ENCODE measurements around the gene PEAK1. TPM values are rescaled to one million over a fixed set of nuclear protein-coding genes. Genes with fewer than 3 reads are reported as not detected.

Gene PEAK1
- total RNA-seq, 2 donors from 2014 or later: 44.2 to 59.8 TPM

GRCh38 chr15:77104155-77104554 is 315.7 kb downstream of the PEAK1 start:
- H3K9me3 ChIP-seq: no peaks in the 10 kb centered on the region
- no peaks in the 10 kb centered on the region for H3K36me3 ChIP-seq
- H3K4me3 ChIP-seq: no peak overlapping the region
- H3K4me1 ChIP-seq: peaks cover 0 to 32% of the 10 kb centered on the region in 2 donors
- no peaks in the 10 kb centered on the region for H3K27me3 ChIP-seq
- DNase-seq (ENCODE audit: low spot score): no peak
- H3K27ac ChIP-seq: no peak overlapping the region
- TF ChIP-seq CTCF (IDR thresholded peaks at IDR 0.05): no peak

GRCh38 chr15:77099741-77100463 is 320.0 kb downstream of the PEAK1 start:
- Histone ChIP-seq H3K4me1 (peaks cover 0 to 13% of the 10 kb centered on the region in 2 donors), H3K36me3 (no peaks in the 10 kb centered on the region), H3K9me3 (no peaks in the 10 kb centered on the region), H3K27ac (no peak overlapping the region), H3K4me3 (no peak overlapping the region), H3K27me3 (no peaks in the 10 kb centered on the region)
- DNase-seq (ENCODE audit: low spot score): no peak
- no peak for TF ChIP-seq CTCF (IDR thresholded peaks at IDR 0.05)

GRCh38 chr15:77098572-77098971 is 321.3 kb downstream of the PEAK1 start:
- TF ChIP-seq CTCF (IDR thresholded peaks at IDR 0.05): no peak
- H3K27me3 ChIP-seq: no peaks in the 10 kb centered on the region
- DNase-seq (ENCODE audit: low spot score): no peak
- H3K9me3 ChIP-seq: no peaks in the 10 kb centered on the region
- H3K27ac ChIP-seq: no peak overlapping the region
- H3K4me1 ChIP-seq: no peaks in the 10 kb centered on the region
- H3K4me3 ChIP-seq: no peak overlapping the region
- H3K36me3 ChIP-seq: no peaks in the 10 kb centered on the region

- Histone ChIP-seq H3K36me3 (no peaks in the 10 kb centered on the region), H3K4me1 (no peaks in the 10 kb centered on the region), H3K9me3 (no peaks in the 10 kb centered on the region), H3K27ac (no peak overlapping the region), H3K27me3 (no peaks in the 10 kb centered on the region), H3K4me3 (no peak overlapping the region)
- no peak for DNase-seq (ENCODE audit: low spot score)
- TF ChIP-seq CTCF (IDR thresholded peaks at IDR 0.05): no peak
Measured at GRCh38 chr15:77097921-77098320, 322.0 kb downstream of the PEAK1 start.

GRCh38 chr15:77097248-77097721 is 322.6 kb downstream of the PEAK1 start:
- no peak overlapping the region for H3K4me3 ChIP-seq
- no peaks in the 10 kb centered on the region for H3K27me3 ChIP-seq
- H3K36me3 ChIP-seq: no peaks in the 10 kb centered on the region
- H3K27ac ChIP-seq: no peak overlapping the region
- H3K4me1 ChIP-seq: no peaks in the 10 kb centered on the region
- no peaks in the 10 kb centered on the region for H3K9me3 ChIP-seq
- no peak for TF ChIP-seq CTCF (IDR thresholded peaks at IDR 0.05)
- DNase-seq (ENCODE audit: low spot score): no peak

- Histone ChIP-seq H3K27me3 (no peaks in the 10 kb centered on the region), H3K36me3 (no peaks in the 10 kb centered on the region), H3K4me3 (no peak overlapping the region), H3K27ac (no peak overlapping the region), H3K4me1 (no peaks in the 10 kb centered on the region), H3K9me3 (no peaks in the 10 kb centered on the region)
- no peak for TF ChIP-seq CTCF (IDR thresholded peaks at IDR 0.05)
- DNase-seq (ENCODE audit: low spot score): no peak
Measured at GRCh38 chr15:77096541-77096940, 323.4 kb downstream of the PEAK1 start.
